GM23248 (cell line): ENCODE results near the gene RASAL2. TPM values are rescaled to one million over a fixed set of nuclear protein-coding genes. Genes with fewer than 3 reads are reported as not detected.

Source experiments
- DNase-seq: peaks from one replicate; pipeline ENCODE4 v3.0.0-alpha.2; 2015
- H2AFZ ChIP-seq: fragments of 200-600 bp; sonication (generic); 2 replicates; pipeline ENCODE4 v1.6.1; 2016; ENCODE audit warnings: antibody characterized with exemption
- H3F3A ChIP-seq: fragments of 200-600 bp; sonication (generic); 2 replicates; pipeline ENCODE4 v1.6.1; 2016; ENCODE audit warnings: mild to moderate bottlenecking, antibody characterized with exemption, mixed run types; ENCODE audit not compliant: insufficient read depth
- H3K27ac ChIP-seq: fragments of 200-600 bp; sonication (generic); 2 replicates; pipeline ENCODE4 v1.5.1; 2016; ENCODE audit warnings: mild to moderate bottlenecking
- H3K27me3 ChIP-seq: fragments of 200-600 bp; sonication (generic); replicated peaks from 2 replicates; pipeline ENCODE4 v1.6.1; 2016; ENCODE audit warnings: mild to moderate bottlenecking; ENCODE audit not compliant: insufficient read depth
- H3K36me3 ChIP-seq: fragments of 200-600 bp; sonication (generic); 2 replicates; pipeline ENCODE4 v1.6.1; 2016; ENCODE audit warnings: low read depth, mild to moderate bottlenecking
- H3K4me1 ChIP-seq: fragments of 200-600 bp; sonication (generic); 2 replicates; pipeline ENCODE4 v1.6.1; 2016; ENCODE audit warnings: mild to moderate bottlenecking; ENCODE audit not compliant: insufficient read depth
- H3K4me2 ChIP-seq: fragments of 200-600 bp; sonication (generic); one replicate; pipeline ENCODE4 v1.6.1; 2016; ENCODE audit warnings: mild to moderate bottlenecking; ENCODE audit not compliant: unreplicated experiment
- H3K4me3 ChIP-seq: fragments of 200-600 bp; sonication (generic); 2 replicates; pipeline ENCODE4 v1.5.1; 2016; ENCODE audit warnings: mild to moderate bottlenecking
- H3K79me2 ChIP-seq: fragments of 200-600 bp; sonication (generic); 2 replicates; pipeline ENCODE4 v1.6.1; 2016; ENCODE audit warnings: mild to moderate bottlenecking; ENCODE audit not compliant: insufficient read depth
- H3K9ac ChIP-seq: fragments of 200-600 bp; sonication (generic); 2 replicates; pipeline ENCODE4 v1.6.1; 2016; ENCODE audit warnings: mild to moderate bottlenecking
- H3K9me2 ChIP-seq: fragments of 200-600 bp; sonication (generic); 2 replicates; pipeline ENCODE4 v1.6.1; 2016; ENCODE audit warnings: mixed run types, mild to moderate bottlenecking, moderate library complexity; ENCODE audit not compliant: insufficient read depth
- H3K9me3 ChIP-seq: fragments of 200-600 bp; sonication (generic); one replicate; pipeline ENCODE4 v1.6.1; 2017; ENCODE audit warnings: low read depth
- H4K20me1 ChIP-seq: fragments of 200-600 bp; sonication (generic); 2 replicates; pipeline ENCODE4 v1.6.0; 2016; ENCODE audit not compliant: insufficient read depth
- EZH2 ChIP-seq: fragments of 200-600 bp; sonication (generic); IDR thresholded peaks from 2 replicates; pipeline ENCODE4 v1.6.1; 2018; ENCODE audit warnings: antibody characterized with exemption, mild to moderate bottlenecking; ENCODE audit not compliant: insufficient read depth, poor library complexity, severe bottlenecking
- EZH2phosphoT487 ChIP-seq: fragments of 200-600 bp; sonication (generic); IDR thresholded peaks from 2 replicates; pipeline ENCODE4 v1.6.1; 2018; ENCODE audit warnings: antibody characterized with exemption, moderate library complexity, mild to moderate bottlenecking, low read depth; ENCODE audit not compliant: insufficient read depth
- WGBS, 2 experiments: methylation state at CpG; one replicate each; pipeline ENCODE4 v1.1.6; 2015 to 2017; ENCODE audit warnings: low lambda C conversion rate in 2 of 2, low coverage in 1 of 2; ENCODE audit errors: missing lambda C conversion rate in 2 of 2; 5-methylcytosine and 5-hydroxymethylcytosine counted together
- in situ Hi-C: fragments of 300-500 bp; cut with MboI; formaldehyde crosslinking; loops from 2 replicates; pipeline ENCODE4 v1.15.0; 2020
- polyA plus RNA-seq: library from polyadenylated mRNA; unstranded; fragments of >200 nt; fragmentation: Nextera tagmentation; extraction: Ambion mirVana; gene quantifications from 2 replicates; pipeline ENCODE4 v1.2.1, GENCODE V29; 2016
- total RNA-seq: library from RNA; depleted of rRNA; stranded (reverse); fragments of >200 nt; shearing (Covaris generic); gene quantifications from 2 replicates; pipeline ENCODE4 v1.2.3, GENCODE V29; 2014

The RASAL2 gene
- total and polyA plus RNA-seq, 2 experiments from 2014 or later, result 10.1 to 23.1 TPM

DNA sequence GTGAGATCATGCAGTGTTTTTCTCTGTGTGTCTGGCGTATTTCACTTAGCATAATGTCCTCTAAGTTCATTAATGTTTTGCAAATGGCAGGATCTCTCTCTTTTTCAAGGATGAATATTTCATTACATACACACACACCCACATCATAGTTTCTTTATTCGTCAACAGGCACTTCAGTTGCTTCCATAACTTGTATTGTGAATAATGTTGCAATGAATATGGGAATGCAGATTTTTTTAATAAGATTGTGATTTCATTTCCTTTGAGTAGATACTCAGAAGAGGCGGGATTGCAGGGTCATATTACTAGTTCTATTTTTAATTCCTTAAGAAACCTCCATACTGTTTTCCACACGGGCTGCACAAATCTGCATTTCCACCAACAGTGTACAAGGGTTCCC lies 268.8 kb downstream of the RASAL2 start:
- no peaks in the 10 kb centered on the region for H4K20me1 ChIP-seq
- peak overlapping the region; percentile 76 for H3K4me2 ChIP-seq
- H3K9me3 ChIP-seq, result no peaks in the 10 kb centered on the region
- 35 to 37% methylated on average over 4 of the region's 4 CpGs for WGBS, 2 experiments
- H3K79me2 ChIP-seq, result peaks cover 96% of the 10 kb centered on the region
- peak; percentile 86 for DNase-seq
- H3K4me3 ChIP-seq, result peak overlapping the region; percentile 61
- in situ Hi-C loops, result no loop called here
- H3F3A ChIP-seq, result peaks cover 18% of the 10 kb centered on the region
- H3K9ac ChIP-seq, result no peak overlapping the region
- H2AFZ ChIP-seq, result 0 out of 2 replicates have a peak overlapping the region, but pooled peaks have one; percentile 10
- H3K36me3 ChIP-seq, result no peaks in the 10 kb centered on the region
- H3K9me2 ChIP-seq, result no peaks in the 10 kb centered on the region
- no peaks in the 10 kb centered on the region for H3K27me3 ChIP-seq
- H3K4me1 ChIP-seq, result peaks cover 12% of the 10 kb centered on the region
- no peak for TF ChIP-seq EZH2
- no peak for TF ChIP-seq EZH2phosphoT487
- peak overlapping the region; percentile 67 for H3K27ac ChIP-seq

GRCh38 chr1:178364782-178365181 lies 270.9 kb downstream of the RASAL2 start:
- H3K27ac ChIP-seq, result no peak overlapping the region
- peaks cover 18% of the 10 kb centered on the region for H3F3A ChIP-seq
- no peak overlapping the region for H3K9ac ChIP-seq

DNA sequence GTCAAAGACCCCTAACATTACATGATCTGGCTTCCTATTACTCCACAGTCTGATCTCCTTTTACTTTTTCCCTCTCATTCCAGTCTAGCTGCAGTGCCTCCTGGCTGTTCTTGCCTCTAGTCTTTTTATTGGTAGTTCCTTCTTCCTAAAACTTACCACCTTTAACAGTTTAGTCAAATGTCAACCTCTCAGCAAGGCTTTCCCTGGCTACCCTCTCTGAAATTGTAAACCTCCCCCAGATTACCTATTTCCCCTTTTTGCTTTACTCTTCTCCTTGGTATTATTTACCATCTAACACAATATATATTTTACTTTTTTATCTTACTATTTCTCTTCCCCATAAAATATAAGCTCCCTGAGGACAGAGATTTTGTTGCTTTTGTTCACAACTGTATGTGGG lies 273.2 kb downstream of the RASAL2 start:
- Histone ChIP-seq H4K20me1 (no peaks in the 10 kb centered on the region), H2AFZ (no peak overlapping the region), H3K27me3 (no peaks in the 10 kb centered on the region), H3K4me2 (no peak overlapping the region), H3K4me1 (peaks cover 23% of the 10 kb centered on the region), H3K79me2 (peaks cover 65% of the 10 kb centered on the region), H3K36me3 (no peaks in the 10 kb centered on the region), H3K9me2 (no peaks in the 10 kb centered on the region; the same call in 1 of the 2 replicates), H3K4me3 (no peak overlapping the region), H3F3A (peaks cover 18% of the 10 kb centered on the region), H3K9me3 (no peaks in the 10 kb centered on the region), H3K27ac (no peak overlapping the region), H3K9ac (no peak overlapping the region)
- in situ Hi-C loops, result no loop called here
- no peak for TF ChIP-seq EZH2phosphoT487
- no peak for TF ChIP-seq EZH2
- no peak for DNase-seq

More at GRCh38 chr1:178364782-178365181, 270.9 kb downstream of the RASAL2 start:
- Histone ChIP-seq H3K9me3 (no peaks in the 10 kb centered on the region), H3K4me3 (no peak overlapping the region), H3K4me1 (peaks cover 12% of the 10 kb centered on the region), H3K27me3 (no peaks in the 10 kb centered on the region), H3K4me2 (no peak overlapping the region), H4K20me1 (no peaks in the 10 kb centered on the region), H2AFZ (no peak overlapping the region), H3K9me2 (no peaks in the 10 kb centered on the region; the same call in 1 of the 2 replicates), H3K36me3 (no peaks in the 10 kb centered on the region), H3K79me2 (peaks cover 81% of the 10 kb centered on the region)
- no peak for TF ChIP-seq EZH2
- TF ChIP-seq EZH2phosphoT487, result no peak
- WGBS, 2 experiments, result 93 to 97% methylated on average over 1 of the region's 1 CpG
- in situ Hi-C loops, result no loop called here
- DNase-seq, result no peak

DNA sequence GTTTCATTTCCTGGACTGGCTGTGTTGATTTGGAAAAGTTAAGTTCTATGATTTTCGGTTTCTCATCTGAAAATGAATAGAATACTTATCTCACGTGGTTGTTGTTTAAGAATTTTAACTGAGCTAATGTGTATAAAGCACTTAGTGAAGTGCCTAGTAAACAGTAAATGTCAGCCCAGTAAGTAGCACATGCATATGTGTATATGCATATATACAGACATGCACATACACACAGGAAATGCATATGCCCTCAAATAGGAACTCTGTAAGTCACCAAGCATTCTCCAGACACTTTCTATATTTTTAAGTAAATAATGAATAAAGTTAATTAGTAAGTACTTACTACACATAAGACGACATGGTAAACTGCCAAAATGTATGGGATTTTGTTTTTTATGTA lies 274.3 kb downstream of the RASAL2 start:
- Histone ChIP-seq H4K20me1 (no peaks in the 10 kb centered on the region), H3K79me2 (peaks cover 67% of the 10 kb centered on the region), H3K9me3 (no peaks in the 10 kb centered on the region), H3K36me3 (no peaks in the 10 kb centered on the region), H3K4me2 (no peak overlapping the region), H3K9ac (no peak overlapping the region), H3K4me1 (peaks cover 24% of the 10 kb centered on the region), H3F3A (peaks cover 9% of the 10 kb centered on the region), H3K9me2 (no peaks in the 10 kb centered on the region; the same call in 1 of the 2 replicates), H3K27me3 (no peaks in the 10 kb centered on the region), H3K27ac (no peak overlapping the region), H2AFZ (no peak overlapping the region), H3K4me3 (no peak overlapping the region)
- in situ Hi-C loops, result no loop called here
- DNase-seq, result no peak
- TF ChIP-seq EZH2 (no peak), EZH2phosphoT487 (no peak)
- 81 to 84% methylated on average over 3 of the region's 3 CpGs for WGBS, 2 experiments

- TF ChIP-seq EZH2phosphoT487 (no peak), EZH2 (no peak)
- Histone ChIP-seq H3K79me2 (peaks cover 67% of the 10 kb centered on the region), H3K4me1 (peaks cover 32% of the 10 kb centered on the region), H3F3A (no peaks in the 10 kb centered on the region; the same call in 1 of the 2 replicates), H3K9ac (peak overlapping the region; percentile 46), H4K20me1 (no peaks in the 10 kb centered on the region), H3K27me3 (no peaks in the 10 kb centered on the region), H3K4me2 (peak overlapping the region; percentile 76), H2AFZ (peak overlapping the region; percentile 53), H3K9me3 (no peaks in the 10 kb centered on the region), H3K9me2 (no peaks in the 10 kb centered on the region; the same call in 1 of the 2 replicates), H3K27ac (peak overlapping the region; percentile 10; the same call in 1 of the 2 replicates), H3K36me3 (no peaks in the 10 kb centered on the region), H3K4me3 (peak overlapping the region; percentile 63)
- in situ Hi-C loops, result no loop called here
- WGBS, 2 experiments, result 2 to 4% methylated on average over 6 of the region's 6 CpGs
- DNase-seq, result peak; percentile 44
These were observed 277.3 kb downstream of the RASAL2 start for GRCh38 chr1:178371235-178371634.
